GM23248 (cell line): Measurements from ENCODE around the gene DOCK10. TPM values are rescaled to one million over a fixed set of nuclear protein-coding genes. Genes with fewer than 3 reads are reported as not detected.

ENCODE experiments used
- DNase-seq: peaks from one replicate; pipeline ENCODE4 v3.0.0-alpha.2; 2015
- H2AFZ ChIP-seq: fragments of 200-600 bp; sonication (generic); 2 replicates; pipeline ENCODE4 v1.6.1; 2016; ENCODE audit warnings: antibody characterized with exemption
- H3F3A ChIP-seq: fragments of 200-600 bp; sonication (generic); 2 replicates; pipeline ENCODE4 v1.6.1; 2016; ENCODE audit warnings: mild to moderate bottlenecking, antibody characterized with exemption, mixed run types; ENCODE audit not compliant: insufficient read depth
- H3K27ac ChIP-seq: fragments of 200-600 bp; sonication (generic); 2 replicates; pipeline ENCODE4 v1.5.1; 2016; ENCODE audit warnings: mild to moderate bottlenecking
- H3K27me3 ChIP-seq: fragments of 200-600 bp; sonication (generic); replicated peaks from 2 replicates; pipeline ENCODE4 v1.6.1; 2016; ENCODE audit warnings: mild to moderate bottlenecking; ENCODE audit not compliant: insufficient read depth
- H3K36me3 ChIP-seq: fragments of 200-600 bp; sonication (generic); 2 replicates; pipeline ENCODE4 v1.6.1; 2016; ENCODE audit warnings: low read depth, mild to moderate bottlenecking
- H3K4me1 ChIP-seq: fragments of 200-600 bp; sonication (generic); 2 replicates; pipeline ENCODE4 v1.6.1; 2016; ENCODE audit warnings: mild to moderate bottlenecking; ENCODE audit not compliant: insufficient read depth
- H3K4me2 ChIP-seq: fragments of 200-600 bp; sonication (generic); one replicate; pipeline ENCODE4 v1.6.1; 2016; ENCODE audit warnings: mild to moderate bottlenecking; ENCODE audit not compliant: unreplicated experiment
- H3K4me3 ChIP-seq: fragments of 200-600 bp; sonication (generic); 2 replicates; pipeline ENCODE4 v1.5.1; 2016; ENCODE audit warnings: mild to moderate bottlenecking
- H3K79me2 ChIP-seq: fragments of 200-600 bp; sonication (generic); 2 replicates; pipeline ENCODE4 v1.6.1; 2016; ENCODE audit warnings: mild to moderate bottlenecking; ENCODE audit not compliant: insufficient read depth
- H3K9ac ChIP-seq: fragments of 200-600 bp; sonication (generic); 2 replicates; pipeline ENCODE4 v1.6.1; 2016; ENCODE audit warnings: mild to moderate bottlenecking
- H3K9me2 ChIP-seq: fragments of 200-600 bp; sonication (generic); 2 replicates; pipeline ENCODE4 v1.6.1; 2016; ENCODE audit warnings: mixed run types, mild to moderate bottlenecking, moderate library complexity; ENCODE audit not compliant: insufficient read depth
- H3K9me3 ChIP-seq: fragments of 200-600 bp; sonication (generic); one replicate; pipeline ENCODE4 v1.6.1; 2017; ENCODE audit warnings: low read depth
- H4K20me1 ChIP-seq: fragments of 200-600 bp; sonication (generic); 2 replicates; pipeline ENCODE4 v1.6.0; 2016; ENCODE audit not compliant: insufficient read depth
- EZH2 ChIP-seq: fragments of 200-600 bp; sonication (generic); IDR thresholded peaks from 2 replicates; pipeline ENCODE4 v1.6.1; 2018; ENCODE audit warnings: antibody characterized with exemption, mild to moderate bottlenecking; ENCODE audit not compliant: insufficient read depth, poor library complexity, severe bottlenecking
- EZH2phosphoT487 ChIP-seq: fragments of 200-600 bp; sonication (generic); IDR thresholded peaks from 2 replicates; pipeline ENCODE4 v1.6.1; 2018; ENCODE audit warnings: antibody characterized with exemption, moderate library complexity, mild to moderate bottlenecking, low read depth; ENCODE audit not compliant: insufficient read depth
- WGBS, 2 experiments: methylation state at CpG; one replicate each; pipeline ENCODE4 v1.1.6; 2015 to 2017; ENCODE audit warnings: low lambda C conversion rate in 2 of 2, low coverage in 1 of 2; ENCODE audit errors: missing lambda C conversion rate in 2 of 2; 5-methylcytosine and 5-hydroxymethylcytosine counted together
- in situ Hi-C: fragments of 300-500 bp; cut with MboI; formaldehyde crosslinking; loops from 2 replicates; pipeline ENCODE4 v1.15.0; 2020
- polyA plus RNA-seq: library from polyadenylated mRNA; unstranded; fragments of >200 nt; fragmentation: Nextera tagmentation; extraction: Ambion mirVana; gene quantifications from 2 replicates; pipeline ENCODE4 v1.2.1, GENCODE V29; 2016
- total RNA-seq: library from RNA; depleted of rRNA; stranded (reverse); fragments of >200 nt; shearing (Covaris generic); gene quantifications from 2 replicates; pipeline ENCODE4 v1.2.3, GENCODE V29; 2014

The DOCK10 gene
- total and polyA plus RNA-seq, 2 experiments from 2014 or later, result 8.5 to 19.2 TPM

- H3K36me3 ChIP-seq, result no peaks in the 10 kb centered on the region
- WGBS, 2 experiments, result 8 to 37% methylated on average over 1 of the region's 1 CpG
- in situ Hi-C loops, result loop anchor here (25.0 kb wide), 1 partner anchor 750 kb away; no protein-coding TSS in a partner anchor
Measured at GRCh38 chr2:224887141-224887540, 155.1 kb downstream of the DOCK10 start.

DNA sequence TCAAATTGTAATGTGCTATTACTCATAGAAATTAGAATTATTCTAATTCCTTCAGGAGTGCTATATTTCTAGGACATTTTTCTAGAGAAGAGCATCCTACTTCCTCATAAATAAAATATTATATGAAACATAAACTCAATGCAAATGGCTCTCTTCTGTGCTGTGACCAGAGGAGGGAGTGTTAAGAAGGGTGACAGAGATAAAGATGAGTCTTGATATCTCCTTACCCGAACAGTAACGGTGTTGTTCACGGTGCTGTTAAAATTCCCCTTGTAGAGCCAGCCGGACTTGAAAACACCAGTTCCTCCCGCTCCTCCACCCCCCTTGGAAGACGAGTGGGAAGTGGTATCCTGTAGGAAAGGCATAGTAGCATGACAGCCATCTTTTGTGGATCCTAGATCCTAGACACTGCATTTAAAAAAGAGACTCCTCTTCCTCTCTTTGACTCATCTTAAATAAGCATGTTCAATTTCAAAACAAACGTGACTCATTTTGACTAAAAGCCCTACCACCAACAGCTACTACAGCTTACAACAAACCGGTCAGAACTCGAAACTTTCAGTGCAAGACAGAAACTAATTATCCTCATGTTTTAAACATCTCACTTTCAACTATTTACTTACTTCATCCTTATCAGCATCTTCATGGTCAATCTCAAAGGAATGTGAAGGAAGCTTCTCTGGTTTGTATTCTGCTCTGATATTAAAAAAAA, 156.3 kb downstream of the DOCK10 start:
- peak; percentile 92 for DNase-seq
- Histone ChIP-seq H3K36me3 (peaks cover 7% of the 10 kb centered on the region; the same call in 1 of the 2 replicates), H3K9me2 (no peaks in the 10 kb centered on the region), H3K27me3 (no peaks in the 10 kb centered on the region), H3K27ac (peak overlapping the region; percentile 97), H2AFZ (peak overlapping the region; percentile 36), H3K9me3 (no peaks in the 10 kb centered on the region), H3K79me2 (0 out of 2 replicates have a peak, but pooled peaks cover 16% of the 10 kb centered on the region), H3K4me2 (peak overlapping the region; percentile 88), H3F3A (peaks cover 78% of the 10 kb centered on the region), H3K4me1 (peaks cover 65% of the 10 kb centered on the region), H3K4me3 (peak overlapping the region; percentile 51), H4K20me1 (no peaks in the 10 kb centered on the region), H3K9ac (peak overlapping the region; percentile 81)
- TF ChIP-seq EZH2 (no peak), EZH2phosphoT487 (no peak)
- in situ Hi-C loops, result loop anchor here (25.0 kb wide), 1 partner anchor 751 kb away; no protein-coding TSS in a partner anchor
- WGBS, 2 experiments, result 54 to 57% methylated on average over 9 of the region's 9 CpGs

More at GRCh38 chr2:224887141-224887540, 155.1 kb downstream of the DOCK10 start:
- Histone ChIP-seq H3F3A (peaks cover 66% of the 10 kb centered on the region), H3K27me3 (no peaks in the 10 kb centered on the region), H3K9me3 (no peaks in the 10 kb centered on the region), H3K79me2 (0 out of 2 replicates have a peak, but pooled peaks cover 19% of the 10 kb centered on the region), H3K4me3 (no peak overlapping the region), H3K9ac (peak overlapping the region; percentile 81), H4K20me1 (no peaks in the 10 kb centered on the region), H3K4me2 (peak overlapping the region; percentile 88), H2AFZ (no peak overlapping the region), H3K4me1 (peaks cover 53% of the 10 kb centered on the region), H3K27ac (peak overlapping the region; percentile 97), H3K9me2 (no peaks in the 10 kb centered on the region)
- DNase-seq, result peak; percentile 83
- TF ChIP-seq EZH2phosphoT487 (no peak), EZH2 (no peak)

DNA sequence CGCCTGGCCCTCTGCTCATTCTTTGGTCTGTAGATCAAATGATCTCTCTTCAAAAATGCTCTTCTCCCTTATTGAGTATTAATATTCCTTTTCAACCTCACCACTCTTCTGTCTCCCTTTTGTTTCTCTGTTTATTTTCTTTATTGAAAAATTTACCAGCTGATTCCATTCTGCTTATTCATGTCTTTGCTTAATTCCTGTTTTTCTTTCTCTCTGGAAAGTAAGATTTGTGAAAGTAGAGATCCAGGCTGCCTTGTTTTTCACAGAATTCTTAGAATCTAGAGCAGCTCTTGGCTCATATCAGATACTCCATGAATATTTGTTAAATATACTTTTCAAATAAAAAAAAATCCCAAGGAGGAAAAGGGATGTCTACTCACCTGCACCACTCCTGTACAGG, 157.0 kb downstream of the DOCK10 start:
- Histone ChIP-seq H3K79me2 (0 out of 2 replicates have a peak, but pooled peaks cover 11% of the 10 kb centered on the region), H3K9me3 (no peaks in the 10 kb centered on the region), H4K20me1 (no peaks in the 10 kb centered on the region), H3K36me3 (peaks cover 13% of the 10 kb centered on the region; the same call in 1 of the 2 replicates), H3K9ac (0 out of 2 replicates have a peak overlapping the region, but pooled peaks have one; percentile 3), H3F3A (peaks cover 82% of the 10 kb centered on the region), H3K27ac (peak overlapping the region; percentile 97), H3K4me2 (peak overlapping the region; percentile 88), H3K4me1 (peaks cover 67% of the 10 kb centered on the region), H2AFZ (no peak overlapping the region), H3K9me2 (no peaks in the 10 kb centered on the region), H3K4me3 (peak overlapping the region; percentile 51; the same call in 1 of the 2 replicates), H3K27me3 (no peaks in the 10 kb centered on the region)
- in situ Hi-C loops, result loop anchor here (25.0 kb wide), 1 partner anchor 752 kb away; no protein-coding TSS in a partner anchor
- DNase-seq, result peak; percentile 9
- 95 to 100% methylated on average over 1 of the region's 1 CpG for WGBS, 2 experiments
- no peak for TF ChIP-seq EZH2
- no peak for TF ChIP-seq EZH2phosphoT487

DNA sequence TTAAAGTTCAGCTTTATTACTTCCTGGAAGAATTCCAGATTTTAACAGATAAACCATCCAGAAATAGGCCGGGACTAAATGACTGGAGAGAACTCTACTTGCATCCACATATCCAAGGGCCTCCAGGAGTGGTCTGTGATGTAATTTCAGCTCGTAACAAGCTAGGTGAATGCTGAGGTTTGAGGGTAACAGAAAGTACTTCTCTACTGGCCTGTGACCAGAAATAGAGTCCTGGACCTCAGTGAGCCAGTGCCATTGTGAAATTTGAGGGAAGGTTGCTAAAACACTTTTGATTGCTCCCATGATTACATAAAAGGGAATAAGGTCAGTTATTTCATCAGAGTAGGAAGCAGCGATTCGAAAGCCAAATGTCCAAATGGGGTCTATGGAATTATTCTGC, 158.1 kb downstream of the DOCK10 start:
- H3K79me2 ChIP-seq, result peaks cover 8% of the 10 kb centered on the region
- TF ChIP-seq EZH2phosphoT487 (no peak), EZH2 (no peak)
- peaks cover 80% of the 10 kb centered on the region for H3F3A ChIP-seq
- H3K9me2 ChIP-seq, result no peaks in the 10 kb centered on the region
- H3K36me3 ChIP-seq, result peaks cover 13% of the 10 kb centered on the region; the same call in 1 of the 2 replicates
- WGBS, 2 experiments, result 66 to 73% methylated on average over 4 of the region's 4 CpGs
- peaks cover 67% of the 10 kb centered on the region for H3K4me1 ChIP-seq
- no peaks in the 10 kb centered on the region for H3K9me3 ChIP-seq
- H3K27ac ChIP-seq, result peak overlapping the region; percentile 28
- no peaks in the 10 kb centered on the region for H3K27me3 ChIP-seq
- no peaks in the 10 kb centered on the region for H4K20me1 ChIP-seq
- peak overlapping the region; percentile 6 for H3K4me2 ChIP-seq
- no peak overlapping the region for H3K9ac ChIP-seq
- no peak overlapping the region for H3K4me3 ChIP-seq
- in situ Hi-C loops, result loop anchor here (25.0 kb wide), 1 partner anchor 753 kb away; no protein-coding TSS in a partner anchor
- no peak overlapping the region for H2AFZ ChIP-seq
- peak; percentile 56 for DNase-seq
